T-helper 17 cell (primary cell): ENCODE results near the gene EHF. TPM values are rescaled to one million over a fixed set of nuclear protein-coding genes. Genes with fewer than 3 reads are reported as not detected.

Experiments
- ATAC-seq: fragments of 150-1000 bp; cut with Tn5 transposase; 2 replicates; pipeline ENCODE4 v1.10.0; 2021; ENCODE audit warnings: mild to moderate bottlenecking, moderate library complexity
- DNase-seq, 3 donors: peaks; one replicate each; pipeline versions ENCODE4 v3.0.0 to v3.0.0-alpha.2; 2020 to 2021
- H3K9me3 ChIP-seq: one replicate; pipeline ENCODE4 v1.7.0; 2013; ENCODE audit warnings: low read length, mild to moderate bottlenecking; ENCODE audit not compliant: control insufficient read depth, poor library complexity, severe bottlenecking
- H3K27ac Mint-ChIP-seq: one replicate; pipeline ENCODE4 v1.8.0; 2022; ENCODE audit warnings: mild to moderate bottlenecking, moderate library complexity, mixed read lengths
- H3K27me3 Mint-ChIP-seq: one replicate; pipeline ENCODE4 v1.8.0; 2022; ENCODE audit warnings: mixed read lengths
- H3K36me3 Mint-ChIP-seq: one replicate; pipeline ENCODE4 v1.8.0; 2022; ENCODE audit warnings: low read depth, mixed read lengths
- H3K4me1 Mint-ChIP-seq: one replicate; pipeline ENCODE4 v1.8.0; 2022; ENCODE audit warnings: mild to moderate bottlenecking, mixed read lengths
- H3K4me3 Mint-ChIP-seq: one replicate; pipeline ENCODE4 v1.8.0; 2022; ENCODE audit warnings: mild to moderate bottlenecking, moderate library complexity, mixed read lengths
- total RNA-seq, 4 donors: library from RNA in 2 of 4; stranded (reverse) in 2 of 4; gene quantifications; one replicate each; pipeline ENCODE4 v1.2.3 and lab custom pipeline; 2022 to 2026

EHF gene
- total RNA-seq, 2 donors from 2014 or later: 0.34 to 0.65 TPM

- ATAC-seq (no peak), DNase-seq (no peak)
- no peak overlapping the region for H3K27ac Mint-ChIP-seq
- no peak overlapping the region for H3K4me3 Mint-ChIP-seq
- peaks cover 2% of the 10 kb centered on the region for H3K36me3 Mint-ChIP-seq
- no peaks in the 10 kb centered on the region for H3K9me3 ChIP-seq
- H3K27me3 Mint-ChIP-seq: peaks cover 29% of the 10 kb centered on the region
- peaks cover 12% of the 10 kb centered on the region for H3K4me1 Mint-ChIP-seq
These were observed 35.3 kb downstream of the EHF start for GRCh38 chr11:34656062-34656720.

GRCh38 chr11:34658071-34659015 lies 37.5 kb downstream of the EHF start:
- H3K36me3 Mint-ChIP-seq: peaks cover 2% of the 10 kb centered on the region
- no peak for ATAC-seq
- peaks cover 34% of the 10 kb centered on the region for H3K27me3 Mint-ChIP-seq
- H3K4me3 Mint-ChIP-seq: no peak overlapping the region
- no peak overlapping the region for H3K27ac Mint-ChIP-seq
- DNase-seq: no peak
- no peaks in the 10 kb centered on the region for H3K9me3 ChIP-seq
- peaks cover 3% of the 10 kb centered on the region for H3K4me1 Mint-ChIP-seq

- no peak for ATAC-seq
- Mint-ChIP-seq H3K4me1 (peaks cover under 1% of the 10 kb centered on the region), H3K27me3 (peaks cover 30% of the 10 kb centered on the region), H3K36me3 (peaks cover 2% of the 10 kb centered on the region), H3K4me3 (no peak overlapping the region), H3K27ac (no peak overlapping the region)
- no peak for DNase-seq
- H3K9me3 ChIP-seq: no peaks in the 10 kb centered on the region
These were observed 38.3 kb downstream of the EHF start for GRCh38 chr11:34659096-34659733.

GRCh38 chr11:34665077-34665835 lies 44.4 kb downstream of the EHF start:
- Mint-ChIP-seq H3K4me1 (no peaks in the 10 kb centered on the region), H3K36me3 (no peaks in the 10 kb centered on the region), H3K27me3 (peaks cover 38% of the 10 kb centered on the region), H3K27ac (no peak overlapping the region), H3K4me3 (no peak overlapping the region)
- no peaks in the 10 kb centered on the region for H3K9me3 ChIP-seq
- ATAC-seq (no peak), DNase-seq (no peak)

GRCh38 chr11:34667810-34668582 lies 47.1 kb downstream of the EHF start:
- no peak for DNase-seq
- Mint-ChIP-seq H3K27me3 (peaks cover 28% of the 10 kb centered on the region), H3K36me3 (no peaks in the 10 kb centered on the region), H3K4me1 (no peaks in the 10 kb centered on the region), H3K4me3 (no peak overlapping the region), H3K27ac (no peak overlapping the region)
- H3K9me3 ChIP-seq: no peaks in the 10 kb centered on the region
- no peak for ATAC-seq

- H3K9me3 ChIP-seq: no peaks in the 10 kb centered on the region
- DNase-seq (no peak), ATAC-seq (no peak)
- peaks cover 22% of the 10 kb centered on the region for H3K27me3 Mint-ChIP-seq
- H3K36me3 Mint-ChIP-seq: no peaks in the 10 kb centered on the region
- H3K4me3 Mint-ChIP-seq: no peak overlapping the region
- no peak overlapping the region for H3K27ac Mint-ChIP-seq
- H3K4me1 Mint-ChIP-seq: no peaks in the 10 kb centered on the region
These were observed 47.7 kb downstream of the EHF start for GRCh38 chr11:34668583-34669053.

- no peak overlapping the region for H3K4me3 Mint-ChIP-seq
- DNase-seq: no peak
- H3K27ac Mint-ChIP-seq: no peak overlapping the region
- no peaks in the 10 kb centered on the region for H3K4me1 Mint-ChIP-seq
- H3K36me3 Mint-ChIP-seq: no peaks in the 10 kb centered on the region
- H3K9me3 ChIP-seq: no peaks in the 10 kb centered on the region
- no peak for ATAC-seq
- peaks cover 19% of the 10 kb centered on the region for H3K27me3 Mint-ChIP-seq
These were observed 48.6 kb downstream of the EHF start for GRCh38 chr11:34669458-34669857.

GRCh38 chr11:34671117-34671516 lies 50.2 kb downstream of the EHF start:
- Mint-ChIP-seq H3K27ac (no peak overlapping the region), H3K27me3 (peaks cover 23% of the 10 kb centered on the region), H3K4me1 (no peaks in the 10 kb centered on the region), H3K36me3 (no peaks in the 10 kb centered on the region), H3K4me3 (no peak overlapping the region)
- no peaks in the 10 kb centered on the region for H3K9me3 ChIP-seq
- no peak for DNase-seq
- ATAC-seq: no peak

- Mint-ChIP-seq H3K36me3 (no peaks in the 10 kb centered on the region), H3K4me1 (no peaks in the 10 kb centered on the region), H3K27me3 (peaks cover 20% of the 10 kb centered on the region), H3K4me3 (no peak overlapping the region), H3K27ac (no peak overlapping the region)
- ATAC-seq (no peak), DNase-seq (no peak)
- no peaks in the 10 kb centered on the region for H3K9me3 ChIP-seq
These were observed 51.1 kb downstream of the EHF start for GRCh38 chr11:34671946-34672345.

- H3K27ac Mint-ChIP-seq: no peak overlapping the region
- no peak overlapping the region for H3K4me3 Mint-ChIP-seq
- DNase-seq (no peak), ATAC-seq (no peak)
- H3K4me1 Mint-ChIP-seq: no peaks in the 10 kb centered on the region
- no peaks in the 10 kb centered on the region for H3K36me3 Mint-ChIP-seq
- H3K27me3 Mint-ChIP-seq: peaks cover 20% of the 10 kb centered on the region
- no peaks in the 10 kb centered on the region for H3K9me3 ChIP-seq
These were observed 53.1 kb downstream of the EHF start for GRCh38 chr11:34674038-34674437.

- Mint-ChIP-seq H3K27ac (no peak overlapping the region), H3K4me1 (no peaks in the 10 kb centered on the region), H3K36me3 (no peaks in the 10 kb centered on the region), H3K27me3 (peaks cover 29% of the 10 kb centered on the region), H3K4me3 (no peak overlapping the region)
- DNase-seq (no peak), ATAC-seq (no peak)
- no peaks in the 10 kb centered on the region for H3K9me3 ChIP-seq
These were observed 55.3 kb downstream of the EHF start for GRCh38 chr11:34676227-34676626.

GRCh38 chr11:34679681-34680080 lies 58.8 kb downstream of the EHF start:
- DNase-seq (no peak), ATAC-seq (no peak)
- H3K4me3 Mint-ChIP-seq: no peak overlapping the region
- no peaks in the 10 kb centered on the region for H3K36me3 Mint-ChIP-seq
- peaks cover 29% of the 10 kb centered on the region for H3K27me3 Mint-ChIP-seq
- H3K4me1 Mint-ChIP-seq: no peaks in the 10 kb centered on the region
- H3K9me3 ChIP-seq: no peaks in the 10 kb centered on the region
- no peak overlapping the region for H3K27ac Mint-ChIP-seq
